ENCODE measurements around the gene MAP2K5.

Gene MAP2K5

GRCh38 chr15:67559576-67559975 is 17.1 kb downstream of the MAP2K5 start:
- no peak for DNase-seq (ENCODE audit: low spot score)

GRCh38 chr15:67560320-67560719 is 17.8 kb downstream of the MAP2K5 start:
- DNase-seq (ENCODE audit: low spot score) = no peak

GRCh38 chr15:67563092-67563491 is 20.6 kb downstream of the MAP2K5 start:
- no peak for DNase-seq (ENCODE audit: low spot score)

GRCh38 chr15:67564021-67564967 is 21.8 kb downstream of the MAP2K5 start:
- DNase-seq (ENCODE audit: low spot score) = no peak

GRCh38 chr15:67564968-67565345 is 22.5 kb downstream of the MAP2K5 start:
- DNase-seq (ENCODE audit: low spot score) = no peak

- no peak for DNase-seq (ENCODE audit: low spot score)
Measured at GRCh38 chr15:67569668-67570067, 27.2 kb downstream of the MAP2K5 start.

GRCh38 chr15:67570875-67571647 is 28.6 kb downstream of the MAP2K5 start:
- DNase-seq (ENCODE audit: low spot score) = no peak

- DNase-seq (ENCODE audit: low spot score) = no peak
Measured at GRCh38 chr15:67571648-67572415, 29.3 kb downstream of the MAP2K5 start.

GRCh38 chr15:67573194-67573593 is 30.7 kb downstream of the MAP2K5 start:
- DNase-seq (ENCODE audit: low spot score) = no peak

- DNase-seq (ENCODE audit: low spot score) = no peak
Measured at GRCh38 chr15:67575039-67575502, 32.6 kb downstream of the MAP2K5 start.

GRCh38 chr15:67578020-67578600 is 35.6 kb downstream of the MAP2K5 start:
- DNase-seq (ENCODE audit: low spot score) = no peak

- no peak for DNase-seq (ENCODE audit: low spot score)
Measured at GRCh38 chr15:67579164-67579563, 36.7 kb downstream of the MAP2K5 start.

- no peak for DNase-seq (ENCODE audit: low spot score)
Measured at GRCh38 chr15:67579967-67580366, 37.5 kb downstream of the MAP2K5 start.

GRCh38 chr15:67584157-67584556 is 41.7 kb downstream of the MAP2K5 start:
- no peak for DNase-seq (ENCODE audit: low spot score)

GRCh38 chr15:67585681-67586080 is 43.2 kb downstream of the MAP2K5 start:
- no peak for DNase-seq (ENCODE audit: low spot score)

GRCh38 chr15:67587331-67587730 is 44.8 kb downstream of the MAP2K5 start:
- DNase-seq (ENCODE audit: low spot score) = no peak

- DNase-seq (ENCODE audit: low spot score) = no peak
Measured at GRCh38 chr15:67587754-67588153, 45.3 kb downstream of the MAP2K5 start.

- no peak for DNase-seq (ENCODE audit: low spot score)
Measured at GRCh38 chr15:67590191-67590590, 47.7 kb downstream of the MAP2K5 start.

GRCh38 chr15:67592245-67592644 is 49.7 kb downstream of the MAP2K5 start:
- DNase-seq (ENCODE audit: low spot score) = no peak

GRCh38 chr15:67593562-67593961 is 51.1 kb downstream of the MAP2K5 start:
- no peak for DNase-seq (ENCODE audit: low spot score)

GRCh38 chr15:67594770-67595169 is 52.3 kb downstream of the MAP2K5 start:
- no peak for DNase-seq (ENCODE audit: low spot score)

- no peak for DNase-seq (ENCODE audit: low spot score)
Measured at GRCh38 chr15:67595572-67595971, 53.1 kb downstream of the MAP2K5 start.
